Caco-2 (cell line): ENCODE measurements around the gene H2BK1. TPM values are rescaled to one million over a fixed set of nuclear protein-coding genes. Genes with fewer than 3 reads are reported as not detected.

Source experiments
- BruUV-seq: library from RNA; stranded (reverse); fragments of 400-500 nt; replicated peaks from 2 replicates; lab custom pipeline; 2021; lab: Mats Ljungman, UMichigan
- CTCF ChIA-PET: fragments of 300-600 bp; sonication (Branson Sonifier 250); formaldehyde crosslinking; loops from one replicate; lab custom pipeline; 2022; ENCODE audit warnings: antibody characterized with exemption; lab: Charles Lee
- POLR2A ChIA-PET: fragments of 300-600 bp; sonication (Branson Sonifier 250); formaldehyde crosslinking; loops from one replicate; lab custom pipeline; 2022; ENCODE audit warnings: antibody characterized with exemption; lab: Charles Lee
- DNase-seq, 2 experiments: peaks; one replicate each; pipeline versions ENCODE4 v3.0.0 to v3.0.0-alpha.2; 2020 to 2022
- H3K27me3 ChIP-seq: replicated peaks from 2 replicates; pipeline ENCODE4 v1.6.0; 2011; ENCODE audit warnings: low read length; ENCODE audit not compliant: control insufficient read depth, insufficient read depth
- H3K36me3 ChIP-seq: 2 replicates; pipeline ENCODE4 v1.5.1; 2011; ENCODE audit warnings: low read length; ENCODE audit not compliant: control insufficient read depth, insufficient read depth
- H3K4me1 ChIP-seq: fragments of 250-450 bp; sonication (Bioruptor Pico); 2 replicates; pipeline ENCODE4 v1.5.1; 2020; ENCODE audit warnings: mild to moderate bottlenecking
- H3K4me3 ChIP-seq: 2 replicates; pipeline ENCODE4 v1.5.1; 2011; ENCODE audit warnings: low read depth, mild to moderate bottlenecking, control low read depth, low read length
- H3K9me3 ChIP-seq: fragments of 250-450 bp; sonication (Bioruptor Pico); 2 replicates; pipeline ENCODE4 v1.5.1; 2020; ENCODE audit warnings: mild to moderate bottlenecking, moderate library complexity
- H3K27ac Mint-ChIP-seq: one replicate; pipeline ENCODE4 v1.8.0; 2022; ENCODE audit warnings: mixed read lengths; ENCODE audit not compliant: unreplicated experiment
- H3K27me3 Mint-ChIP-seq: one replicate; pipeline ENCODE4 v1.8.0; 2022; ENCODE audit warnings: mixed read lengths; ENCODE audit not compliant: insufficient read depth, unreplicated experiment
- H3K36me3 Mint-ChIP-seq: one replicate; pipeline ENCODE4 v1.8.0; 2022; ENCODE audit warnings: mild to moderate bottlenecking, mixed read lengths; ENCODE audit not compliant: insufficient read depth, unreplicated experiment
- H3K4me1 Mint-ChIP-seq: one replicate; pipeline ENCODE4 v1.8.0; 2022; ENCODE audit warnings: low read depth, mixed read lengths; ENCODE audit not compliant: unreplicated experiment
- H3K4me3 Mint-ChIP-seq: one replicate; pipeline ENCODE4 v1.8.0; 2022; ENCODE audit warnings: mild to moderate bottlenecking, moderate library complexity, mixed read lengths; ENCODE audit not compliant: unreplicated experiment
- H3K9me3 Mint-ChIP-seq: one replicate; pipeline ENCODE4 v1.8.0; 2022; ENCODE audit warnings: mixed read lengths; ENCODE audit not compliant: unreplicated experiment
- intact Hi-C: fragments of 100-400 bp; cut with micrococcal nuclease; formaldehyde crosslinking; loops from one replicate; pipeline ENCODE4 v1.10.0; 2022; ENCODE audit not compliant: unreplicated experiment
- total RNA-seq: library from RNA; stranded (reverse); gene quantifications from 2 replicates; pipeline ENCODE4 v1.2.3, GENCODE V29; 2022
- TF ChIP-seq, protein P1 (sequence below), 2 experiments: fragments of 200-600 bp in 1 of 2; IDR thresholded peaks; 1 replicate in 1 of 2; 2 replicates in 1 of 2; pipeline versions ENCODE4 v1.5.1 to v1.8.0; 2011 to 2022; ENCODE audit warnings: antibody characterized with exemption in 1 of 2, control low read depth in 1 of 2, inconsistent platforms in 1 of 2, low read depth in 1 of 2, low read length in 1 of 2, mild to moderate bottlenecking in 1 of 2, moderate library complexity in 1 of 2; ENCODE audit not compliant: insufficient read depth in 1 of 2, severe bottlenecking in 1 of 2, unreplicated experiment in 1 of 2

Gene H2BK1
- total RNA-seq, 1 experiment from 2014 or later: not detected

DNA sequence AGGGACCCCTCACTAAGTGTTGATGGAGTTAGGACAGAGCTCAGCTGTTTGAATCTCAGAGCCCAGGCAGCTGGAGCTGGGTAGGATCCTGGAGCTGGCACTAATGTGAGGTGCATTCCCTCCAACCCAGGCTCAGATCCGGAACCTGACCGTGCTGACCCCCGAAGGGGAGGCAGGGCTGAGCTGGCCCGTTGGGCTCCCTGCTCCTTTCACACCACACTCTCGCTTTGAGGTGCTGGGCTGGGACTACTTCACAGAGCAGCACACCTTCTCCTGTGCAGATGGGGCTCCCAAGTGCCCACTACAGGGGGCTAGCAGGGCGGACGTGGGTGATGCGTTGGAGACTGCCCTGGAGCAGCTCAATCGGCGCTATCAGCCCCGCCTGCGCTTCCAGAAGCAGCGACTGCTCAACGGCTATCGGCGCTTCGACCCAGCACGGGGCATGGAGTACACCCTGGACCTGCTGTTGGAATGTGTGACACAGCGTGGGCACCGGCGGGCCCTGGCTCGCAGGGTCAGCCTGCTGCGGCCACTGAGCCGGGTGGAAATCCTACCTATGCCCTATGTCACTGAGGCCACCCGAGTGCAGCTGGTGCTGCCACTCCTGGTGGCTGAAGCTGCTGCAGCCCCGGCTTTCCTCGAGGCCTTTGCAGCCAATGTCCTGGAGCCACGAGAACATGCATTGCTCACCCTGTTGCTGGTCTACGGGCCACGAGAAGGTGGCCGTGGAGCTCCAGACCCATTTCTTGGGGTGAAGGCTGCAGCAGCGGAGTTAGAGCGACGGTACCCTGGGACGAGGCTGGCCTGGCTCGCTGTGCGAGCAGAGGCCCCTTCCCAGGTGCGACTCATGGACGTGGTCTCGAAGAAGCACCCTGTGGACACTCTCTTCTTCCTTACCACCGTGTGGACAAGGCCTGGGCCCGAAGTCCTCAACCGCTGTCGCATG lies 27.2 kb upstream of the H2BK1 start:
- TF ChIP-seq, protein P1, sequence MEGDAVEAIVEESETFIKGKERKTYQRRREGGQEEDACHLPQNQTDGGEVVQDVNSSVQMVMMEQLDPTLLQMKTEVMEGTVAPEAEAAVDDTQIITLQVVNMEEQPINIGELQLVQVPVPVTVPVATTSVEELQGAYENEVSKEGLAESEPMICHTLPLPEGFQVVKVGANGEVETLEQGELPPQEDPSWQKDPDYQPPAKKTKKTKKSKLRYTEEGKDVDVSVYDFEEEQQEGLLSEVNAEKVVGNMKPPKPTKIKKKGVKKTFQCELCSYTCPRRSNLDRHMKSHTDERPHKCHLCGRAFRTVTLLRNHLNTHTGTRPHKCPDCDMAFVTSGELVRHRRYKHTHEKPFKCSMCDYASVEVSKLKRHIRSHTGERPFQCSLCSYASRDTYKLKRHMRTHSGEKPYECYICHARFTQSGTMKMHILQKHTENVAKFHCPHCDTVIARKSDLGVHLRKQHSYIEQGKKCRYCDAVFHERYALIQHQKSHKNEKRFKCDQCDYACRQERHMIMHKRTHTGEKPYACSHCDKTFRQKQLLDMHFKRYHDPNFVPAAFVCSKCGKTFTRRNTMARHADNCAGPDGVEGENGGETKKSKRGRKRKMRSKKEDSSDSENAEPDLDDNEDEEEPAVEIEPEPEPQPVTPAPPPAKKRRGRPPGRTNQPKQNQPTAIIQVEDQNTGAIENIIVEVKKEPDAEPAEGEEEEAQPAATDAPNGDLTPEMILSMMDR (IDR thresholded peaks at IDR 0.05; ENCODE audit: insufficient read depth in 1 of 2, low read depth in 1 of 2, low read length in 1 of 2, severe bottlenecking in 1 of 2, unreplicated experiment in 1 of 2): no peak
- Mint-ChIP-seq H3K36me3 (peaks cover 34% of the 10 kb centered on the region), H3K4me3 (no peak overlapping the region), H3K9me3 (no peaks in the 10 kb centered on the region), H3K27ac (no peak overlapping the region), H3K27me3 (no peaks in the 10 kb centered on the region), H3K4me1 (peaks cover 13% of the 10 kb centered on the region)
- Histone ChIP-seq H3K36me3 (peaks cover 2% of the 10 kb centered on the region; the same call in 1 of the 2 replicates), H3K4me3 (no peak overlapping the region), H3K9me3 (no peaks in the 10 kb centered on the region), H3K4me1 (peaks cover 17% of the 10 kb centered on the region), H3K27me3 (no peaks in the 10 kb centered on the region)
- ChIA-PET POLR2A (interaction anchor here (0.5 to 0.6 kb wide), 3 partner anchors 10 to 153 kb away, joined by 3 to 4 read pairs (median 3); partner anchors contain the start of gene ABCF2), CTCF (interaction anchor here (0.6 to 0.9 kb wide), 2 partner anchors 10 to 40 kb away, joined by 3 read pairs; partner anchors contain the start of gene ABCF2)
- no peak for DNase-seq
- no TSS peak for BruUV-seq
- intact Hi-C loops: no loop called here

- ChIA-PET CTCF (interaction anchor here (0.9 kb wide), 1 partner anchor 9 kb away, joined by 3 read pairs; the partner anchor contains the start of gene ABCF2), POLR2A (no interaction called here)
- no TSS peak for BruUV-seq
- Mint-ChIP-seq H3K9me3 (no peaks in the 10 kb centered on the region), H3K27ac (no peak overlapping the region), H3K27me3 (no peaks in the 10 kb centered on the region), H3K36me3 (peaks cover 34% of the 10 kb centered on the region), H3K4me3 (no peak overlapping the region), H3K4me1 (peaks cover 20% of the 10 kb centered on the region)
- intact Hi-C loops: no loop called here
- Histone ChIP-seq H3K36me3 (peaks cover 2% of the 10 kb centered on the region; the same call in 1 of the 2 replicates), H3K9me3 (no peaks in the 10 kb centered on the region), H3K4me1 (peaks cover 17% of the 10 kb centered on the region), H3K27me3 (no peaks in the 10 kb centered on the region), H3K4me3 (no peak overlapping the region)
- DNase-seq: no peak
- TF ChIP-seq, protein P1 (IDR thresholded peaks at IDR 0.05; ENCODE audit: insufficient read depth in 1 of 2, low read depth in 1 of 2, low read length in 1 of 2, severe bottlenecking in 1 of 2, unreplicated experiment in 1 of 2): no peak
Observed at GRCh38 chr7:151236406-151236805, 26.1 kb upstream of the H2BK1 start.

DNA sequence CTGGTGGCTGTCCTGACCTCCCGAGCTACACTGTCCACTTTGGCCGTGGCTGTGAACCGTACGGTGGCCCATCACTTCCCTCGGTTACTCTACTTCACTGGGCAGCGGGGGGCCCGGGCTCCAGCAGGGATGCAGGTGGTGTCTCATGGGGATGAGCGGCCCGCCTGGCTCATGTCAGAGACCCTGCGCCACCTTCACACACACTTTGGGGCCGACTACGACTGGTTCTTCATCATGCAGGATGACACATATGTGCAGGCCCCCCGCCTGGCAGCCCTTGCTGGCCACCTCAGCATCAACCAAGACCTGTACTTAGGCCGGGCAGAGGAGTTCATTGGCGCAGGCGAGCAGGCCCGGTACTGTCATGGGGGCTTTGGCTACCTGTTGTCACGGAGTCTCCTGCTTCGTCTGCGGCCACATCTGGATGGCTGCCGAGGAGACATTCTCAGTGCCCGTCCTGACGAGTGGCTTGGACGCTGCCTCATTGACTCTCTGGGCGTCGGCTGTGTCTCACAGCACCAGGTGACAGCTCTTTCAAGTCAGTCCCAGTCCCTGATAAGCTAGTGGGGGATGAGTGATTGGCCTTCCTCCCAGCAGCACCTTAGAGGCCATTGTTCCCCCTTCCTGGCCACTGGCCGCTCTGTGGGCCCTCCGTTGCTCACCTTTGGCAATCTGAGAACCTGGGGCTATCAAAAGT lies 25.0 kb upstream of the H2BK1 start:
- ChIA-PET POLR2A (no interaction called here), CTCF (no interaction called here)
- H3K9me3 ChIP-seq: no peaks in the 10 kb centered on the region
- DNase-seq: no peak
- H3K4me1 ChIP-seq: peaks cover 9% of the 10 kb centered on the region
- Mint-ChIP-seq H3K27ac (no peak overlapping the region), H3K27me3 (no peaks in the 10 kb centered on the region), H3K4me1 (peaks cover 14% of the 10 kb centered on the region), H3K36me3 (peaks cover 29% of the 10 kb centered on the region), H3K4me3 (no peak overlapping the region), H3K9me3 (no peaks in the 10 kb centered on the region)
- TF ChIP-seq, protein P1 (IDR thresholded peaks at IDR 0.05; ENCODE audit: insufficient read depth in 1 of 2, low read depth in 1 of 2, low read length in 1 of 2, severe bottlenecking in 1 of 2, unreplicated experiment in 1 of 2): no peak
- peaks cover 2% of the 10 kb centered on the region; the same call in 1 of the 2 replicates for H3K36me3 ChIP-seq
- no TSS peak for BruUV-seq
- intact Hi-C loops: no loop called here
- no peaks in the 10 kb centered on the region for H3K27me3 ChIP-seq
- H3K4me3 ChIP-seq: no peak overlapping the region
